Left lung (tissue), 14 donors: ENCODE measurements around the gene KCNS3. TPM values are rescaled to one million over a fixed set of nuclear protein-coding genes. Genes with fewer than 3 reads are reported as not detected.

ENCODE experiments used
- ATAC-seq: fragments of 200-7000 bp; cut with Tn5 transposase; one replicate; pipeline ENCODE4 v1.9.1; 2020; ENCODE audit warnings: moderate library complexity
- DNase-seq, 4 donors: peaks; one replicate each; pipeline ENCODE4 v3.0.0-alpha.2; 2013 to 2020
- H3K27ac ChIP-seq, 2 donors: fragments of 200-600 bp; sonication (generic) in 1 of 2; one replicate each; pipeline versions ENCODE4 v1.5.0 to v1.8.0; 2020 to 2021
- H3K27me3 ChIP-seq, 2 donors: fragments of 200-600 bp; sonication (generic) in 1 of 2; one replicate each; pipeline versions ENCODE4 v1.5.0 to v1.8.0; 2020 to 2021
- H3K36me3 ChIP-seq, 2 donors: fragments of 200-600 bp; sonication (generic) in 1 of 2; one replicate each; pipeline versions ENCODE4 v1.5.0 to v1.8.0; 2020 to 2021
- H3K4me1 ChIP-seq, 2 donors: fragments of 200-600 bp; one replicate each; pipeline ENCODE4 v1.8.0; 2021
- H3K4me3 ChIP-seq, 2 donors: fragments of 200-600 bp; sonication (generic) in 1 of 2; one replicate each; pipeline versions ENCODE4 v1.5.0 to v1.8.0; 2020 to 2021; ENCODE audit warnings: mild to moderate bottlenecking in 1 of 2
- H3K9me3 ChIP-seq, 2 donors: fragments of 200-600 bp; sonication (generic) in 1 of 2; one replicate each; pipeline versions ENCODE4 v1.5.0 to v1.8.0; 2020 to 2021
- CTCF ChIP-seq, 2 donors: fragments of 200-600 bp; sonication (generic) in 1 of 2; IDR thresholded peaks; one replicate each; pipeline versions ENCODE4 v1.5.0 to v1.8.0; 2021; ENCODE audit warnings: antibody characterized with exemption in 2 of 2
- intact Hi-C, 2 donors: fragments of 100-400 bp; cut with DNase I; formaldehyde crosslinking; loops; one replicate each; pipeline versions ENCODE4 v1.11.2 to v1.14.2; 2022
- long read RNA-seq, 12 donors: library from polyadenylated mRNA in 2 of 12; unstranded in 2 of 12; transcript quantifications; one replicate each; pipeline ENCODE4 v2.0.0 and lab custom pipeline, GENCODE V29; 2019 to 2026
- polyA plus RNA-seq, 6 donors: library from polyadenylated mRNA; unstranded; fragments of 120-200 nt; gene quantifications; one replicate each; pipeline ENCODE4 v1.2.1, GENCODE V29; 2013; ENCODE audit not compliant: insufficient read length in 6 of 6
- total RNA-seq, 2 donors: library from RNA; stranded (reverse); fragmentation: NEBNext Ultra II Directional; extraction: Animal tissue kit (Norgen Biotek cat#: 25700); gene quantifications; one replicate each; pipeline ENCODE4 v1.2.1, GENCODE V29; 2021
- donor health status: DM: no; HTN: yes; CAD: no.
- donor health status: DM: no; HTN: no; CAD: no.

The KCNS3 gene
- total RNA-seq (10 to 100 TPM; 23.0 to 48.2 TPM), polyA plus RNA-seq (10 to 100 TPM; 27.6 to 39.9 (median 31.0) TPM)
- long read RNA-seq, donor 1, transcript KCNS3-201 (3 exons, 2,333 nt), result major isoform, 13 of 13 reads
- long read RNA-seq, donor 1, partial matches to known transcripts, result 0 of 13 reads
- long read RNA-seq, donor 1, other reads (novel, unspliced or antisense), result 0 of 13 reads
- long read RNA-seq, donor 2, transcript KCNS3-201 (3 exons, 2,333 nt), result major isoform, 11 of 11 reads
- long read RNA-seq, donor 2, partial matches to known transcripts, result 0 of 11 reads
- long read RNA-seq, donor 2, other reads (novel, unspliced or antisense), result 0 of 11 reads
- long read RNA-seq, donor 3, transcript KCNS3-201 (3 exons, 2,333 nt), result major isoform, 8 of 8 reads
- long read RNA-seq, donor 3, partial matches to known transcripts, result 0 of 8 reads
- long read RNA-seq, donor 3, other reads (novel, unspliced or antisense), result 0 of 8 reads
- long read RNA-seq, donor 4, transcript KCNS3-201 (3 exons, 2,333 nt), result major isoform, 17 of 21 reads
- long read RNA-seq, donor 4, partial matches to known transcripts, result 0 of 21 reads
- long read RNA-seq, donor 4, other reads (novel, unspliced or antisense), result 4 of 21 reads
- long read RNA-seq, donor 5, transcript KCNS3-201 (3 exons, 2,333 nt), result major isoform, 8 of 10 reads
- long read RNA-seq, donor 5, partial matches to known transcripts, result 0 of 10 reads
- long read RNA-seq, donor 5, other reads (novel, unspliced or antisense), result 0 of 10 reads
- long read RNA-seq, donor 6, transcript KCNS3-201 (3 exons, 2,333 nt), result major isoform, 12 of 12 reads
- long read RNA-seq, donor 6, partial matches to known transcripts, result 0 of 12 reads
- long read RNA-seq, donor 6, other reads (novel, unspliced or antisense), result 0 of 12 reads
- long read RNA-seq, donor 7, transcript KCNS3-201 (3 exons, 2,333 nt), result major isoform, 5 of 5 reads
- long read RNA-seq, donor 7, partial matches to known transcripts, result 0 of 5 reads
- long read RNA-seq, donor 7, other reads (novel, unspliced or antisense), result 0 of 5 reads
- long read RNA-seq, donor 8, transcript KCNS3-201 (3 exons, 2,333 nt), result major isoform, 7 of 7 reads
- long read RNA-seq, donor 8, partial matches to known transcripts, result 0 of 7 reads
- long read RNA-seq, donor 8, other reads (novel, unspliced or antisense), result 0 of 7 reads
- long read RNA-seq, donor 9, result 0 reads
- long read RNA-seq, donor 10, transcript KCNS3-201 (3 exons, 2,333 nt), result major isoform, 8 of 10 reads
- long read RNA-seq, donor 10, partial matches to known transcripts, result 0 of 10 reads
- long read RNA-seq, donor 10, other reads (novel, unspliced or antisense), result 2 of 10 reads
- long read RNA-seq, donor 11, transcript KCNS3-201 (3 exons, 2,333 nt), result major isoform, 14 of 14 reads
- long read RNA-seq, donor 11, partial matches to known transcripts, result 0 of 14 reads
- long read RNA-seq, donor 11, other reads (novel, unspliced or antisense), result 0 of 14 reads
- long read RNA-seq, donor 12, transcript KCNS3-201 (3 exons, 2,333 nt), result major isoform, 5 of 5 reads
- long read RNA-seq, donor 12, partial matches to known transcripts, result 0 of 5 reads
- long read RNA-seq, donor 12, other reads (novel, unspliced or antisense), result 0 of 5 reads

GRCh38 chr2:17878281-17879136, at the start of gene KCNS3:
TSS of gene KCNS3 (plus strand) at chr2:17878667. CDS start at chr2:17931009, 52,342 bp downstream.
- DNase-seq (peak; percentile 43 to 83 (median 44)), ATAC-seq (peak; percentile 82)
- Histone ChIP-seq H3K36me3 (no peaks in the 10 kb centered on the region), H3K4me1 (peaks cover 10 to 21% of the 10 kb centered on the region in 2 donors), H3K27ac (peak within 1 kb of the TSS; percentile 75 to 81), H3K9me3 (no peaks in the 10 kb centered on the region), H3K27me3 (peaks cover 4 to 74% of the 10 kb centered on the region in 2 donors), H3K4me3 (peak within 1 kb of the TSS; percentile 61 to 72)
- intact Hi-C loops, result no loop called here
- TF ChIP-seq CTCF (IDR thresholded peaks at IDR 0.05), result no peak

- intact Hi-C loops, result no loop called here
- peak; percentile 79 to 85 for TF ChIP-seq CTCF (IDR thresholded peaks at IDR 0.05)
- Histone ChIP-seq H3K27me3 (peaks cover 0 to 27% of the 10 kb centered on the region in 2 donors), H3K9me3 (no peaks in the 10 kb centered on the region), H3K4me1 (peaks cover 7% of the 10 kb centered on the region in 2 donors), H3K27ac (no peak overlapping the region), H3K4me3 (no peak overlapping the region), H3K36me3 (no peaks in the 10 kb centered on the region)
- ATAC-seq (peak; percentile 98), DNase-seq (peak; percentile 54 to 82 (median 69))
These were observed 48.1 kb upstream of the KCNS3 start for GRCh38 chr2:17830053-17831034.

- intact Hi-C loops, result no loop called here
- DNase-seq (no peak), ATAC-seq (no peak)
- H3K4me3 ChIP-seq, result no peak overlapping the region
- H3K9me3 ChIP-seq, result no peaks in the 10 kb centered on the region
- no peak for TF ChIP-seq CTCF (IDR thresholded peaks at IDR 0.05)
- H3K27me3 ChIP-seq, result peaks cover 0 to 17% of the 10 kb centered on the region in 2 donors
- H3K27ac ChIP-seq, result no peak overlapping the region
- H3K36me3 ChIP-seq, result no peaks in the 10 kb centered on the region
- H3K4me1 ChIP-seq, result peaks cover 3 to 4% of the 10 kb centered on the region in 2 donors
These were observed 43.0 kb upstream of the KCNS3 start for GRCh38 chr2:17835516-17835915.
